IMR-90 (cell line): ENCODE measurements around the gene RNASET2. TPM values are rescaled to one million over a fixed set of nuclear protein-coding genes. Genes with fewer than 3 reads are reported as not detected.

ENCODE experiments used
- ATAC-seq: fragments of 200-7000 bp; cut with Tn5 transposase; 2 replicates; pipeline ENCODE4 v1.9.1; 2020; ENCODE audit warnings: low read depth, mild to moderate bottlenecking, moderate library complexity
- BruUV-seq: library from RNA; stranded (reverse); fragments of 400-500 nt; replicated peaks from 2 replicates; lab custom pipeline; 2021; lab: Mats Ljungman, UMichigan
- CTCF ChIA-PET: fragments of 300-600 bp; formaldehyde crosslinking; extraction: SDS; loops from one replicate; lab custom pipeline; 2021; ENCODE audit warnings: antibody characterized with exemption; lab: Yijun Ruan, JAX
- POLR2A ChIA-PET: fragments of 300-600 bp; sonication (Branson Sonifier 250); formaldehyde crosslinking; loops from one replicate; lab custom pipeline; 2022; ENCODE audit warnings: antibody characterized with exemption; ENCODE audit not compliant: unreplicated experiment; lab: Charles Lee
- DNase-seq: peaks from one replicate; pipeline ENCODE4 v3.0.0; 2013
- H2AFZ ChIP-seq: replicated peaks from 2 replicates; pipeline ENCODE3; 2013; ENCODE audit warnings: low read length, mild to moderate bottlenecking; ENCODE audit not compliant: poor library complexity
- H2AK5ac ChIP-seq: 2 replicates; pipeline ENCODE4 v1.6.1; 2013; ENCODE audit warnings: low read depth, low read length, inconsistent platforms
- H2AK9ac ChIP-seq: replicated peaks from 2 replicates; pipeline ENCODE3; 2013; ENCODE audit warnings: mild to moderate bottlenecking, low read depth, low read length, moderate library complexity; ENCODE audit not compliant: poor library complexity
- H2BK120ac ChIP-seq: 2 replicates; pipeline ENCODE4 v1.6.1; 2013; ENCODE audit warnings: low read depth, low read length, inconsistent platforms
- H2BK15ac ChIP-seq: 3 replicates; pipeline ENCODE4 v1.6.1; 2013; ENCODE audit warnings: low read depth, low read length, inconsistent platforms
- H2BK20ac ChIP-seq: 2 replicates; pipeline ENCODE4 v1.6.1; 2013; ENCODE audit warnings: low read depth, mild to moderate bottlenecking, inconsistent platforms, low read length, moderate library complexity
- H2BK5ac ChIP-seq: 2 replicates; pipeline ENCODE4 v1.6.1; 2013; ENCODE audit warnings: mild to moderate bottlenecking, low read depth, low read length, inconsistent platforms; ENCODE audit not compliant: poor library complexity, severe bottlenecking
- H3K14ac ChIP-seq: replicated peaks from 2 replicates; pipeline ENCODE4 v1.6.1; 2013; ENCODE audit warnings: low read depth, low read length, inconsistent platforms
- H3K18ac ChIP-seq: 2 replicates; pipeline ENCODE4 v1.6.1; 2013; ENCODE audit warnings: low read depth, low read length, control low read depth
- H3K23ac ChIP-seq: 2 replicates; pipeline ENCODE4 v1.6.1; 2013; ENCODE audit warnings: low read depth, low read length, inconsistent platforms
- H3K27ac ChIP-seq: 2 replicates; pipeline ENCODE4 v1.5.1; 2013; ENCODE audit warnings: mild to moderate bottlenecking, control low read depth, low read length; ENCODE audit not compliant: insufficient read depth
- H3K27me3 ChIP-seq: 2 replicates; pipeline ENCODE4 v1.6.1; 2013; ENCODE audit warnings: low read length; ENCODE audit not compliant: control insufficient read depth, insufficient read depth
- H3K36me3 ChIP-seq: 2 replicates; pipeline ENCODE4 v1.6.1; 2013; ENCODE audit warnings: low read length, mixed read lengths; ENCODE audit not compliant: control insufficient read depth, insufficient read depth
- H3K4ac ChIP-seq: 2 replicates; pipeline ENCODE4 v1.6.1; 2013; ENCODE audit warnings: low read depth, low read length, inconsistent platforms
- H3K4me1 ChIP-seq: 2 replicates; pipeline ENCODE4 v1.6.1; 2013; ENCODE audit warnings: low read length, mixed read lengths; ENCODE audit not compliant: control insufficient read depth, insufficient read depth
- H3K4me2 ChIP-seq: 2 replicates; pipeline ENCODE4 v1.6.1; 2013; ENCODE audit warnings: low read depth, mild to moderate bottlenecking, control low read depth, low read length, moderate library complexity
- H3K4me3 ChIP-seq: 2 replicates; pipeline ENCODE4 v1.5.1; 2013; ENCODE audit warnings: low read depth, mild to moderate bottlenecking, control low read depth, low read length, moderate library complexity; ENCODE audit not compliant: insufficient read depth
- H3K56ac ChIP-seq: 2 replicates; pipeline ENCODE4 v1.6.1; 2013; ENCODE audit warnings: low read length, inconsistent platforms; ENCODE audit not compliant: insufficient read depth; ENCODE audit errors: extremely low read depth
- H3K79me1 ChIP-seq, 2 experiments: 2 replicates each; pipeline ENCODE4 v1.6.1; 2013; ENCODE audit warnings: low read length in 2 of 2, inconsistent platforms in 1 of 2, low read depth in 1 of 2
- H3K9ac ChIP-seq: 2 replicates; pipeline ENCODE4 v1.6.1; 2013; ENCODE audit warnings: low read depth, low read length, control low read depth
- H3K9me1 ChIP-seq: 2 replicates; pipeline ENCODE4 v1.6.1; 2013; ENCODE audit warnings: low read length, inconsistent platforms; ENCODE audit not compliant: insufficient read depth
- H3K9me3 ChIP-seq: 2 replicates; pipeline ENCODE4 v1.6.1; 2013; ENCODE audit warnings: low read length; ENCODE audit not compliant: control insufficient read depth, insufficient read depth
- H4K20me1 ChIP-seq: 2 replicates; pipeline ENCODE4 v1.6.1; 2013; ENCODE audit warnings: low read length, inconsistent platforms; ENCODE audit not compliant: insufficient read depth
- H4K5ac ChIP-seq: 2 replicates; pipeline ENCODE4 v1.6.1; 2013; ENCODE audit warnings: mild to moderate bottlenecking, low read depth, low read length, control low read depth
- H4K8ac ChIP-seq, 2 experiments: 2 replicates each; pipeline ENCODE4 v1.6.1; 2013; ENCODE audit warnings: low read depth in 2 of 2, low read length in 2 of 2, control low read depth in 1 of 2, inconsistent platforms in 1 of 2
- H4K91ac ChIP-seq: 2 replicates; pipeline ENCODE4 v1.6.1; 2013; ENCODE audit warnings: low read depth, low read length, inconsistent platforms; ENCODE audit not compliant: insufficient read depth
- BHLHE40 ChIP-seq: fragments of 150-350 bp; IDR thresholded peaks from 2 replicates; pipeline ENCODE4 v1.6.1; 2016; ENCODE audit warnings: mild to moderate bottlenecking, low read depth, low read length
- CEBPB ChIP-seq: IDR thresholded peaks from 2 replicates; pipeline ENCODE4 v1.6.1; 2012; ENCODE audit warnings: low read depth, low read length, improper control_type of control experiment
- CHD1 ChIP-seq: IDR thresholded peaks from 2 replicates; pipeline ENCODE4 v1.6.1; 2012; ENCODE audit warnings: low read depth, low read length, improper control_type of control experiment
- FOS ChIP-seq: fragments of 150-350 bp; IDR thresholded peaks from 2 replicates; pipeline ENCODE4 v1.6.1; 2016; ENCODE audit warnings: low read depth, low read length
- MAFK ChIP-seq: IDR thresholded peaks from 2 replicates; pipeline ENCODE4 v1.6.1; 2012; ENCODE audit warnings: low read depth, low read length, improper control_type of control experiment
- MAZ ChIP-seq: IDR thresholded peaks from 2 replicates; pipeline ENCODE4 v1.6.1; 2012; ENCODE audit warnings: low read depth, mild to moderate bottlenecking, low read length, improper control_type of control experiment, moderate library complexity, borderline replicate concordance
- MXI1 ChIP-seq: IDR thresholded peaks from 2 replicates; pipeline ENCODE4 v1.6.1; 2012; ENCODE audit warnings: low read depth, mild to moderate bottlenecking, low read length, moderate library complexity, borderline replicate concordance
- NFE2L2 ChIP-seq: fragments of 150-350 bp; IDR thresholded peaks from 2 replicates; pipeline ENCODE4 v1.6.1; 2016; ENCODE audit warnings: low read depth, mild to moderate bottlenecking, low read length
- POLR2A ChIP-seq: IDR thresholded peaks from 2 replicates; pipeline ENCODE4 v1.6.1; 2012; ENCODE audit warnings: mild to moderate bottlenecking, low read depth, low read length
- RAD21 ChIP-seq: IDR thresholded peaks from 2 replicates; pipeline ENCODE4 v1.6.1; 2012; ENCODE audit warnings: low read length, improper control_type of control experiment
- RCOR1 ChIP-seq: IDR thresholded peaks from 2 replicates; pipeline ENCODE4 v1.6.1; 2012; ENCODE audit warnings: mild to moderate bottlenecking, low read length, improper control_type of control experiment; ENCODE audit not compliant: insufficient replicate concordance
- RFX5 ChIP-seq: IDR thresholded peaks from 2 replicates; pipeline ENCODE4 v1.8.0; 2012; ENCODE audit warnings: low read depth, mild to moderate bottlenecking, low read length, moderate library complexity
- SMC3 ChIP-seq: fragments of 150-350 bp; IDR thresholded peaks from 2 replicates; pipeline ENCODE4 v1.6.1; 2016; ENCODE audit warnings: low read depth, mild to moderate bottlenecking, antibody characterized with exemption, low read length, moderate library complexity
- USF2 ChIP-seq: fragments of 150-350 bp; IDR thresholded peaks from 2 replicates; pipeline ENCODE4 v1.6.1; 2017; ENCODE audit warnings: mild to moderate bottlenecking, antibody characterized with exemption, low read length, low read depth
- WGBS, 2 experiments: methylation state at CpG; one replicate each; pipeline versions ENCODE4 v1.1.5 to v1.1.7; 2013; ENCODE audit warnings: missing lambda C conversion rate in 2 of 2; ENCODE audit not compliant: insufficient read length in 1 of 2; ENCODE audit errors: extremely low coverage in 2 of 2; 5-methylcytosine and 5-hydroxymethylcytosine counted together
- dilution Hi-C: fragments of 300-500 bp; cut with HindIII; formaldehyde crosslinking; loops from one replicate; pipeline ENCODE4 v1.14.3; 2018; ENCODE audit warnings: low sequenced_read_pairs; ENCODE audit not compliant: unreplicated experiment
- in situ Hi-C: fragments of 300-500 bp; cut with MboI; formaldehyde crosslinking; loops from 3 replicates; pipeline ENCODE4 v1.14.3; 2019; ENCODE audit warnings: low sequenced_read_pairs, inconsistent platforms, mixed read lengths
- intact Hi-C: fragments of 100-400 bp; cut with micrococcal nuclease; formaldehyde crosslinking; loops from 2 replicates; pipeline ENCODE4 v1.10.0; 2022
- polyA plus RNA-seq, 3 experiments: library from polyadenylated mRNA; depleted of rRNA; stranded (reverse); fragments of >200 nt; gene quantifications; 2 replicates each; pipeline ENCODE4 v1.2.3, GENCODE V29; 2012; ENCODE audit warnings: low replicate concordance in 1 of 3
- total RNA-seq: library from RNA; depleted of rRNA; stranded (reverse); fragments of >200 nt; gene quantifications from 2 replicates; pipeline ENCODE4 v1.2.3, GENCODE V29; 2012
- TF ChIP-seq, protein P1 (sequence below): fragments of 150-350 bp; IDR thresholded peaks from 2 replicates; pipeline ENCODE4 v1.6.1; 2016; ENCODE audit warnings: low read depth, mild to moderate bottlenecking, low read length, moderate library complexity, borderline replicate concordance
- TF ChIP-seq, protein P2 (sequence below): conservative IDR thresholded peaks from 2 replicates; pipeline ENCODE4 v1.5.1; 2012; ENCODE audit warnings: mild to moderate bottlenecking, low read depth, low read length, improper control_type of control experiment

The RNASET2 gene
- total and polyA plus RNA-seq, 2 of the 4 experiments (the other 2 are of a cell fraction): 13.6 to 24.9 TPM

DNA sequence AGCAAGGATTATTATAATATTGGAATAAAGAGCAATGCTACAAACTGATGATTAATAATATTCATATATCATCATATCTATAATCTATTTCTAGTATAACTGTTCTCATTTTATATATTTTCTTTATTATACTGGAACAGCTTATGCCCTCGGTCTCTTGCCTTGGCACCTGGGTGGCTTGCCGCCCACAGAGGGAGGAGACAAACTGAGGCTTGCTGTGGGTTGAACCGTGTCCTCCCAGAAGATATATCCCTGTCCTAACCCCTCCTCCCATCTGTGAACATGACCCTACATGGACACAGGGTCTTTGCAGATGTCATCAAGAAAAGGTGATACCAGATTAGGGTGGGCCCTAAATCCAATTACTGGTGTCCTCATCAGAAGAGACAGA, 4.7 kb downstream of the RNASET2 start:
- H3K79me1 ChIP-seq: peaks cover 0 to 3% of the 10 kb centered on the region in 2 experiments; a peak in 1 of 4 replicates
- in situ Hi-C loops (no loop called here), intact Hi-C loops (loop anchor here (1.0 kb wide), 1 partner anchor 165 kb away; no protein-coding TSS in a partner anchor), dilution Hi-C loops (no loop called here)
- no peak overlapping the region for H3K56ac ChIP-seq
- H3K4me1 ChIP-seq: peaks cover 4% of the 10 kb centered on the region; the same call in 1 of the 2 replicates
- no CpG with 5 or more reads among the region's 3 CpGs for WGBS, 2 experiments
- no peak overlapping the region for H3K4me2 ChIP-seq
- H3K9me1 ChIP-seq: no peaks in the 10 kb centered on the region; the same call in 1 of the 2 replicates
- no peak overlapping the region for H3K18ac ChIP-seq
- no peak overlapping the region for H4K5ac ChIP-seq
- TF ChIP-seq POLR2A (no peak), CEBPB (no peak), USF2 (no peak), RFX5 (no peak), MAFK (no peak), FOS (no peak), CHD1 (no peak), RAD21 (no peak), NFE2L2 (no peak), MXI1 (no peak), MAZ (no peak), SMC3 (no peak), BHLHE40 (no peak), RCOR1 (no peak)
- TF ChIP-seq, protein P1, sequence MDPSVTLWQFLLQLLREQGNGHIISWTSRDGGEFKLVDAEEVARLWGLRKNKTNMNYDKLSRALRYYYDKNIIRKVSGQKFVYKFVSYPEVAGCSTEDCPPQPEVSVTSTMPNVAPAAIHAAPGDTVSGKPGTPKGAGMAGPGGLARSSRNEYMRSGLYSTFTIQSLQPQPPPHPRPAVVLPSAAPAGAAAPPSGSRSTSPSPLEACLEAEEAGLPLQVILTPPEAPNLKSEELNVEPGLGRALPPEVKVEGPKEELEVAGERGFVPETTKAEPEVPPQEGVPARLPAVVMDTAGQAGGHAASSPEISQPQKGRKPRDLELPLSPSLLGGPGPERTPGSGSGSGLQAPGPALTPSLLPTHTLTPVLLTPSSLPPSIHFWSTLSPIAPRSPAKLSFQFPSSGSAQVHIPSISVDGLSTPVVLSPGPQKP: no peak
- TF ChIP-seq, protein P2, sequence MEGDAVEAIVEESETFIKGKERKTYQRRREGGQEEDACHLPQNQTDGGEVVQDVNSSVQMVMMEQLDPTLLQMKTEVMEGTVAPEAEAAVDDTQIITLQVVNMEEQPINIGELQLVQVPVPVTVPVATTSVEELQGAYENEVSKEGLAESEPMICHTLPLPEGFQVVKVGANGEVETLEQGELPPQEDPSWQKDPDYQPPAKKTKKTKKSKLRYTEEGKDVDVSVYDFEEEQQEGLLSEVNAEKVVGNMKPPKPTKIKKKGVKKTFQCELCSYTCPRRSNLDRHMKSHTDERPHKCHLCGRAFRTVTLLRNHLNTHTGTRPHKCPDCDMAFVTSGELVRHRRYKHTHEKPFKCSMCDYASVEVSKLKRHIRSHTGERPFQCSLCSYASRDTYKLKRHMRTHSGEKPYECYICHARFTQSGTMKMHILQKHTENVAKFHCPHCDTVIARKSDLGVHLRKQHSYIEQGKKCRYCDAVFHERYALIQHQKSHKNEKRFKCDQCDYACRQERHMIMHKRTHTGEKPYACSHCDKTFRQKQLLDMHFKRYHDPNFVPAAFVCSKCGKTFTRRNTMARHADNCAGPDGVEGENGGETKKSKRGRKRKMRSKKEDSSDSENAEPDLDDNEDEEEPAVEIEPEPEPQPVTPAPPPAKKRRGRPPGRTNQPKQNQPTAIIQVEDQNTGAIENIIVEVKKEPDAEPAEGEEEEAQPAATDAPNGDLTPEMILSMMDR: no peak
- no peak overlapping the region for H3K9ac ChIP-seq
- no peak overlapping the region for H2AK5ac ChIP-seq
- H3K27me3 ChIP-seq: no peaks in the 10 kb centered on the region
- H3K36me3 ChIP-seq: peaks cover 2% of the 10 kb centered on the region; the same call in 1 of the 2 replicates
- no peak overlapping the region for H2BK15ac ChIP-seq
- DNase-seq: no peak
- H2AFZ ChIP-seq: no peak overlapping the region
- no peak overlapping the region for H2AK9ac ChIP-seq
- H3K27ac ChIP-seq: no peak overlapping the region
- no peak overlapping the region for H4K91ac ChIP-seq
- no peak overlapping the region for H3K4me3 ChIP-seq
- no TSS peak for BruUV-seq
- H3K23ac ChIP-seq: no peak overlapping the region
- no peak overlapping the region for H2BK120ac ChIP-seq
- H3K9me3 ChIP-seq: no peaks in the 10 kb centered on the region
- ChIA-PET POLR2A (no interaction called here), CTCF (interaction anchor here (0.6 to 0.8 kb wide), 2 partner anchors 10 to 1298 kb away, joined by 3 to 4 read pairs; no protein-coding TSS in a partner anchor)
- H4K20me1 ChIP-seq: no peaks in the 10 kb centered on the region
- no peak overlapping the region for H4K8ac ChIP-seq
- H3K4ac ChIP-seq: no peak overlapping the region
- no peak overlapping the region for H3K14ac ChIP-seq
- no peak overlapping the region for H2BK20ac ChIP-seq
- no peak for ATAC-seq
- no peak overlapping the region for H2BK5ac ChIP-seq
